PC-9 (cell line): ENCODE data around the gene EFHC1.

Source experiments
- EZH2 ChIP-seq: fragments of 200-600 bp; sonication (generic); IDR thresholded peaks from 2 replicates; pipeline ENCODE4 v1.8.0; 2017; ENCODE audit warnings: antibody characterized with exemption, low read depth
- TF ChIP-seq, protein P1 (sequence below): fragments of 200-600 bp; sonication (generic); conservative IDR thresholded peaks from 2 replicates; pipeline ENCODE4 v1.6.1; 2017; ENCODE audit warnings: mixed run types, antibody characterized with exemption, mild to moderate bottlenecking, moderate library complexity

DNA sequence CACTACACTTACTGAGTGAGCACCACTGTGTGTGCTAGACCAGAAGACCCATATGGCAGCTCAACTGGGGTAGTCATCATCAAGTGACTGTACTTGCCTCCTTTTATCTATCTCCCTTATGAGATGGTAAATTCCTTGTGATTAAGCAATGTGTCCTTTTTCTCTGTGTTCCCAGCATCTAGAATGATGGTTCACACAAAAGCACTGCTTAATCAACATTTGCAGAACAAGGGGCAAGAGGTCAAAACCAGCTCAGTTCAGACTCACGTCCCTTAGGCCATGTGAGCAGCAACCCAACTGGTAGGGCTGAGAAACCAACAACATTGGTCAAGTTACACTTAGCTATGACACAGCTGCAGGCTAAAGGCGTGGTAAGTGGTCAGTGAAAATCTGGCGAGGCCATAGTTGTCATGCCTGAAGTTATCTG, 146.7 kb downstream of the EFHC1 start:
- TF ChIP-seq EZH2, result no peak
- TF ChIP-seq, protein P1, sequence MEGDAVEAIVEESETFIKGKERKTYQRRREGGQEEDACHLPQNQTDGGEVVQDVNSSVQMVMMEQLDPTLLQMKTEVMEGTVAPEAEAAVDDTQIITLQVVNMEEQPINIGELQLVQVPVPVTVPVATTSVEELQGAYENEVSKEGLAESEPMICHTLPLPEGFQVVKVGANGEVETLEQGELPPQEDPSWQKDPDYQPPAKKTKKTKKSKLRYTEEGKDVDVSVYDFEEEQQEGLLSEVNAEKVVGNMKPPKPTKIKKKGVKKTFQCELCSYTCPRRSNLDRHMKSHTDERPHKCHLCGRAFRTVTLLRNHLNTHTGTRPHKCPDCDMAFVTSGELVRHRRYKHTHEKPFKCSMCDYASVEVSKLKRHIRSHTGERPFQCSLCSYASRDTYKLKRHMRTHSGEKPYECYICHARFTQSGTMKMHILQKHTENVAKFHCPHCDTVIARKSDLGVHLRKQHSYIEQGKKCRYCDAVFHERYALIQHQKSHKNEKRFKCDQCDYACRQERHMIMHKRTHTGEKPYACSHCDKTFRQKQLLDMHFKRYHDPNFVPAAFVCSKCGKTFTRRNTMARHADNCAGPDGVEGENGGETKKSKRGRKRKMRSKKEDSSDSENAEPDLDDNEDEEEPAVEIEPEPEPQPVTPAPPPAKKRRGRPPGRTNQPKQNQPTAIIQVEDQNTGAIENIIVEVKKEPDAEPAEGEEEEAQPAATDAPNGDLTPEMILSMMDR, result no peak
